Loucy (cell line): Measurements from ENCODE around the gene B3GAT1.

Source experiments
- H2AFZ ChIP-seq: fragments of 200-600 bp; sonication (generic); 2 replicates; pipeline ENCODE4 v1.6.0; 2016; ENCODE audit warnings: antibody characterized with exemption, mild to moderate bottlenecking, low read length, moderate library complexity
- H3F3A ChIP-seq: fragments of 200-600 bp; 2 replicates; pipeline ENCODE4 v1.6.0; 2016; ENCODE audit warnings: antibody characterized with exemption, low read depth, mild to moderate bottlenecking
- H3K27me3 ChIP-seq: fragments of 200-600 bp; sonication (generic); 2 replicates; pipeline ENCODE4 v1.6.1; 2014; ENCODE audit warnings: low read length, mild to moderate bottlenecking; ENCODE audit not compliant: insufficient read depth, poor library complexity, severe bottlenecking
- H3K36me3 ChIP-seq: fragments of 200-600 bp; sonication (generic); 2 replicates; pipeline ENCODE4 v1.6.1; 2016; ENCODE audit warnings: low read length; ENCODE audit not compliant: insufficient read depth
- H3K4me1 ChIP-seq: fragments of 200-600 bp; sonication (generic); 2 replicates; pipeline ENCODE4 v1.5.1; 2014; ENCODE audit warnings: low read length, mild to moderate bottlenecking; ENCODE audit not compliant: insufficient read depth, poor library complexity, severe bottlenecking
- H3K4me2 ChIP-seq: fragments of 200-600 bp; sonication (generic); 2 replicates; pipeline ENCODE4 v1.6.0; 2014; ENCODE audit warnings: antibody characterized with exemption, low read length, low read depth, mild to moderate bottlenecking; ENCODE audit not compliant: poor library complexity, severe bottlenecking
- H3K4me3 ChIP-seq: fragments of 200-600 bp; sonication (generic); 2 replicates; pipeline ENCODE4 v1.5.1; 2014; ENCODE audit warnings: low read length, mild to moderate bottlenecking, mixed read lengths; ENCODE audit not compliant: poor library complexity, severe bottlenecking
- H3K79me2 ChIP-seq: fragments of 200-600 bp; sonication (generic); 2 replicates; pipeline ENCODE4 v1.6.1; 2014; ENCODE audit warnings: low read length; ENCODE audit not compliant: insufficient read depth
- H3K9ac ChIP-seq: fragments of 200-600 bp; sonication (generic); 2 replicates; pipeline ENCODE4 v1.6.0; 2014; ENCODE audit warnings: mild to moderate bottlenecking, low read depth, low read length, moderate library complexity; ENCODE audit not compliant: poor library complexity, severe bottlenecking
- H3K9me2 ChIP-seq: fragments of 200-600 bp; sonication (generic); replicated peaks from 2 replicates; pipeline ENCODE4 v1.6.1; 2016; ENCODE audit warnings: low read depth, low read length, mixed read lengths
- H3K9me3 ChIP-seq: fragments of 200-600 bp; sonication (generic); 2 replicates; pipeline ENCODE4 v1.6.1; 2014; ENCODE audit warnings: mild to moderate bottlenecking, antibody characterized with exemption, low read length, low read depth; ENCODE audit not compliant: insufficient read depth
- H4K20me1 ChIP-seq: fragments of 200-600 bp; sonication (generic); 2 replicates; pipeline ENCODE4 v1.6.0; 2014; ENCODE audit warnings: antibody characterized with exemption, low read length, mild to moderate bottlenecking; ENCODE audit not compliant: insufficient read depth, poor library complexity, severe bottlenecking
- CTCF ChIP-seq: fragments of 200-600 bp; sonication (generic); conservative IDR thresholded peaks from 2 replicates; pipeline ENCODE4 v1.5.1; 2014; ENCODE audit warnings: mild to moderate bottlenecking, antibody characterized with exemption, low read length
- EZH2phosphoT487 ChIP-seq: fragments of 200-600 bp; IDR thresholded peaks from 2 replicates; pipeline ENCODE4 v1.6.1; 2018; ENCODE audit warnings: antibody characterized with exemption, mild to moderate bottlenecking, moderate library complexity, borderline replicate concordance

B3GAT1 gene

GRCh38 chr11:134342572-134343340 is 69.3 kb downstream of the B3GAT1 start:
- Histone ChIP-seq H3K27me3 (no peaks in the 10 kb centered on the region), H3K4me3 (no peak overlapping the region), H4K20me1 (no peaks in the 10 kb centered on the region), H3K36me3 (no peaks in the 10 kb centered on the region), H3K4me1 (no peaks in the 10 kb centered on the region), H3K9me2 (no peaks in the 10 kb centered on the region), H3K9ac (no peak overlapping the region), H3K79me2 (no peaks in the 10 kb centered on the region), H3F3A (no peaks in the 10 kb centered on the region), H3K4me2 (no peak overlapping the region), H3K9me3 (peaks cover 11% of the 10 kb centered on the region; the same call in 1 of the 2 replicates), H2AFZ (no peak overlapping the region)
- TF ChIP-seq EZH2phosphoT487 (no peak), CTCF (no peak)

- Histone ChIP-seq H3K9me2 (no peaks in the 10 kb centered on the region), H3K4me3 (no peak overlapping the region), H3K4me2 (no peak overlapping the region), H3F3A (no peaks in the 10 kb centered on the region), H3K27me3 (no peaks in the 10 kb centered on the region), H3K79me2 (no peaks in the 10 kb centered on the region), H3K9me3 (peaks cover 15% of the 10 kb centered on the region; the same call in 1 of the 2 replicates), H2AFZ (no peak overlapping the region), H3K4me1 (no peaks in the 10 kb centered on the region), H3K36me3 (no peaks in the 10 kb centered on the region), H3K9ac (no peak overlapping the region), H4K20me1 (no peaks in the 10 kb centered on the region)
- TF ChIP-seq EZH2phosphoT487, result no peak
- TF ChIP-seq CTCF, result no peak
These were observed 70.1 kb downstream of the B3GAT1 start for GRCh38 chr11:134341805-134342571.

GRCh38 chr11:134340354-134340964 is 71.6 kb downstream of the B3GAT1 start:
- Histone ChIP-seq H3K9me2 (no peaks in the 10 kb centered on the region), H2AFZ (no peak overlapping the region), H4K20me1 (no peaks in the 10 kb centered on the region), H3K9ac (no peak overlapping the region), H3K4me3 (no peak overlapping the region), H3K4me2 (no peak overlapping the region), H3F3A (no peaks in the 10 kb centered on the region), H3K36me3 (no peaks in the 10 kb centered on the region), H3K27me3 (no peaks in the 10 kb centered on the region), H3K4me1 (no peaks in the 10 kb centered on the region), H3K79me2 (no peaks in the 10 kb centered on the region), H3K9me3 (peaks cover 12% of the 10 kb centered on the region; the same call in 1 of the 2 replicates)
- TF ChIP-seq CTCF (no peak), EZH2phosphoT487 (no peak)
